H4 (cell line): ENCODE measurements around the gene TDRD9. TPM values are rescaled to one million over a fixed set of nuclear protein-coding genes. Genes with fewer than 3 reads are reported as not detected.

ENCODE experiments used
- DNase-seq: peaks from one replicate; pipeline ENCODE4 v3.0.0-alpha.2; 2015; ENCODE audit warnings: low spot score
- total RNA-seq: library from RNA; depleted of rRNA; stranded (reverse); fragments of >200 nt; shearing (Covaris generic); gene quantifications from 2 replicates; pipeline ENCODE4 v1.2.3, GENCODE V29; 2014

TDRD9 gene
- total RNA-seq, 1 experiment from 2014 or later, result not detected

DNA sequence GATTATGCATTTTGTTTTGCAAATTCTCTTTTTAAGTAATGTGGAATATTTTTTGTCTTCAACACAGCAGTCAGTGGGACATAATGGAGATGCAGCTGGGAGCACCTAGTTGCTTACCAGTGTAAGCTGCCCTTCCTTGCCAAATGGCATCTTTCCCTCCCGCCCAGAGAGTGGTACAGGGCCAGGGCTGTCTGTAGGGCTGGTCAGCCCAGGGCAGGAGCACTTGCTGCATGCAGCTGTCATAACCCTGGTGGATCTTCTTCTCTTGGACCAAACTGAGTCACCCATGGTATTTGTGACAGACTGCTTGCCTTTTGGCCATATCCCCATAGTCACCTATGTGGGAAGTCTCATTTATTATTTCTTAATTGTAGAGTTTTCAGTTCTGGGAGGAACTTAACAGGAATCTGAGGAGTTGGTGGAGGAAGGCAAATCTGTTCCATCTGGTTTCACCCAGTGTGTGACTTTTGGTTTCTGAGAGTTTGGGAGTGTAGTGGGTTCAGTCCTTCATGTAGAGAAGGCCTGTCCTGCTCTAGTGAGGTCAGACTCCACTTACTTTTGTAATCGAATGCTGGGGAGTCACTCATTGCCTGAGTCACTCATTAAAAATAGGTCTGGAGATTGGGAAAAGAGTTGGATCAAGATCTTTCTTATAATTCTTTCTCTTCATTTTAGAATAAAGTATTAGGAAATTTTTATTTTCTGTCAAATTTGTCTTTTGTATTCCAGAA, 95.2 kb downstream of the TDRD9 start:
- DNase-seq, result no peak

GRCh38 chr14:104025534-104025933, 97.3 kb downstream of the TDRD9 start:
- no peak for DNase-seq

DNA sequence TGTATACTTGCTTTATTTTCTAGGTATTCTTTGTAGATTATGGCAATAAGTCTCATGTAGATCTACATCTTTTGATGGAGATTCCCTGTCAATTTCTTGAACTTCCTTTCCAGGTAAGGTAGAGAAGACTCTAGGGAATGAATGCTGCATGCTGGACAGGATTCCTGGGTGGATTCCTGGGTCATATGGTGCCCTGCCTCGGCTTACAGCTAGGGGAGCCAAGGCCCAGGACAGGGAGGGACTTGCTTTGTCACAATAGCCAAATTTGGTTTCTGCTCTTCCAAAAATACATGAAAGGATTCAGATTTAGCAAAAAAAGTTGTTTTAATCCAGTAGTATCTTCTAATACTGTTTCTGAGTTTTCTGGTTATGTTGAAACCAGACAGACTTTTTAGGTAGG, 97.8 kb downstream of the TDRD9 start:
- DNase-seq, result no peak

DNA sequence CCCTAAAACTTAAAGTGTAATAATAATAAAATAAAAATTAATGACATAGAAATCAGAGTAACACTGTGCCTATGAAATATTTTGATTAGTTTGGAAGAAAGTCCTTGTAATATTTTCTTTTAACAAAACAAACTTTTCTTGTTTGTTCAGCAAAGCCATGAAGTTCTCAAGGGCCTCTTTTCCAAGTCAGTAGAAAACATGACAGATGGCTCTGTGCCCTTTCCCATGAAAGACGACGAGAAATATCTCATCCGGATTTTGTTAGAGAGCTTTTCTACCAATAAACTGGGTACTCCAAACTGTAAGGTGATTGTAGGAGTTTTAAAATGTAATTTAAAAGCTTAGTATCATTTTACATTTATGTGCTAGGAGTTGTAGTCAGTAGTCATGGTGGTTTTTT, 102.7 kb downstream of the TDRD9 start:
- DNase-seq, result no peak

- DNase-seq, result no peak
These were observed 103.1 kb downstream of the TDRD9 start for GRCh38 chr14:104031384-104031783.

- no peak for DNase-seq
These were observed 106.9 kb downstream of the TDRD9 start for GRCh38 chr14:104034976-104035699.

DNA sequence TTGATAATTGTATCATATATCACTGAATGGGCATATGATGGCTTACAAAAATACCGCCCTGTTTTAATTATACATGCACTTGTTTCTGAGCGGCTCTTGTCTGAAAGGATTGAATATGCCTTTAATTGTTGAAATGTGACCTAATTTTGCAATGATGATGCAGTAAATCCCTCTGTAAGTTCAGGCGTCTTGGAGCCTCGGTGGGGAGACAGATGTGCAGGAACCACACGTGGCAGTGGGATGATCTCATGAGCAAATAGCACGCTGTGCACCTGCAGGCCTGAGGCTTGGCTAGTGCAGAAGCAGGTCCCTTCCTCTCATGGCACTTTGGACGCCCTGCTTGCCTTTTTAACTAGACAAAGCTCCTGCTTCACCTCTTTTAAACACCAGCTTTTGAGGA, 108.0 kb downstream of the TDRD9 start:
- DNase-seq, result no peak

GRCh38 chr14:104037074-104037473, 108.8 kb downstream of the TDRD9 start:
- no peak for DNase-seq

DNA sequence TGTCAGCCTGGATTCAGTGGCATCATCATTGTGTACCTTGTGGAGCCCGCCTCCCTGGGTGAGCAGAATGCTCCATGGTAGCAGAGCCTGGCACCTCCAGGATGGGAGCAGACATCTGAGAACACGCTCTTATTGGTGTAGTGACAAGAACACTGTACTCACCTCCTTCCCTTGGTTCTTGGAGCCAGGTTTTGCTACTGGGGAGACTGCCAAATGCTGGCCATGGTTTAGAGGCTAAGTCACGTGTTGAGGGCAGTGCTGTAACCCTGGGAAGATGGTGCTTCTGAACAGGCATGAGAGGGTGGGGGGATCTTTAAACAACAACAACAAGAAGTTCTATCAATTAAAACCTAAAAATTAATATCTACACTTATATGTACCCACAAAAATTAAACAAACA, 109.6 kb downstream of the TDRD9 start:
- no peak for DNase-seq

- no peak for DNase-seq
These were observed 111.0 kb downstream of the TDRD9 start for GRCh38 chr14:104039214-104039613.

DNA sequence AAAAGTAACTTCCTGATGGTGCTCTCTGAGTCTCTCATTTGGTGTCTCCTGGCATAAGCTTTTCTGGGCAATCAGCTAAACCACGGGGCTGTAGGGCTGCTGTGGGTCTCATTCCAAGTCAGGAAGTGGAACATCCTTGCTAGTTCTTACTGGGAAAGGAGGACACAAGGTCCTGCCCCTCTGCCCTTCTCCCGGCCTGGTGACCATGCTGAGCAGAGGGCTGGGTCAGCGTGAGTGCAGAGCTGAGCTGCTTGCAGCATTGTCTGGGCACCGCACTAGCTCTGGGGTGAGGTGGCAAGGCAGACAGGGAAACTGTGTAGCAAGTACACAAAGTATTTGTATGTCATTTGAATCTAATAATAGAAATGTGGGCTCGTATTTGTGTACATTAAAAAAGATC, 112.3 kb downstream of the TDRD9 start:
- no peak for DNase-seq

GRCh38 chr14:104041430-104042104, 113.3 kb downstream of the TDRD9 start:
- DNase-seq, result no peak

- no peak for DNase-seq
These were observed 115.8 kb downstream of the TDRD9 start for GRCh38 chr14:104044016-104044415.

GRCh38 chr14:104047761-104048160, 119.5 kb downstream of the TDRD9 start:
- DNase-seq, result no peak

GRCh38 chr14:104048758-104049507, 120.7 kb downstream of the TDRD9 start:
- DNase-seq, result no peak

- DNase-seq, result no peak
These were observed 121.5 kb downstream of the TDRD9 start for GRCh38 chr14:104049576-104050240.

DNA sequence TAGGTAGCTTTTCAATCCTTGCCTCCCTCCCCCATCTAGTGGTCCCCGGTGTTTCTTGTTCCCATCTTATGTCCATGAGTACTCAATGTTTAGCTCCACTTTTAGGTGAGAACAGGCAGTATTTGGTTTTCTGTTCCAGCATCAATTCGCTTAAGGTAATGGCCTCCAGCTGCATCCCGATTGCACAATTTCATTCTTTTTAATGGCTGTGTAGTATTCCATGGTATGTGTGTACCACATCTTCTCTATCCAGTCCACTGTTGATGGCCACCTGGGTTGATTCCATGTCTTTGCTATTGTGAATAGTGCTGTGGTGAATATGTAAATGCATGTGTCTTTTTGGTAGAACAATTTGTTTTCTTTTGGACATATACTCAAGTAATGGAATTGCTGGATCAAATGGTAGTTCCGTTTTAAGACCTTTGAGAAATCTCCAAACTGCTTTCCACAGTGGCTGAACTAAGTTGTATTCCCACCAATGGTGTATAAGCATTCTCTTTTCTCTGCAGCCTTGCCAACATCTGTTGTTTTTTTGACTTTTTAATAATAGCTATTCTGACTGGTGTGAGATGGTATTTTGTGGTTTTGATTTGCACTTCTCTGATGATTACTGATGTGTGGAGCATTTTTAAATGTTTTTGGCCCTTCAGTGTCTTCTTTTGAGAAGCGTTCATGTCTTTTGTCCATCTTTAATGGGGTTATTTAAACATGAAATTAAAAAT, 123.0 kb downstream of the TDRD9 start:
- no peak for DNase-seq

- DNase-seq, result no peak
These were observed 126.1 kb downstream of the TDRD9 start for GRCh38 chr14:104054222-104054905.

GRCh38 chr14:104062281-104062680, 134.0 kb downstream of the TDRD9 start:
- DNase-seq, result no peak

- no peak for DNase-seq
These were observed 135.7 kb downstream of the TDRD9 start for GRCh38 chr14:104064003-104064402.
